Measurements from ENCODE around the gene TRPC4AP. TPM values are rescaled to one million over a fixed set of nuclear protein-coding genes. Genes with fewer than 3 reads are reported as not detected.

The TRPC4AP gene
- total RNA-seq, 1 donor from 2014 or later, result 52.2 TPM

- DNase-seq (ENCODE audit: low spot score in 2 of 2), result no peak
- no peak for FAIRE-seq
Measured at GRCh38 chr20:35018590-35019371, 73.8 kb downstream of the TRPC4AP start.

GRCh38 chr20:35017099-35017835, 75.3 kb downstream of the TRPC4AP start:
- DNase-seq (ENCODE audit: low spot score in 2 of 2), result no peak
- no peak for FAIRE-seq

GRCh38 chr20:35015863-35016193, 76.8 kb downstream of the TRPC4AP start:
- FAIRE-seq, result no peak
- DNase-seq (ENCODE audit: low spot score in 2 of 2), result no peak

GRCh38 chr20:35014537-35014936, 78.1 kb downstream of the TRPC4AP start:
- FAIRE-seq (no peak), DNase-seq (ENCODE audit: low spot score in 2 of 2) (no peak)

GRCh38 chr20:35013421-35014411, 78.9 kb downstream of the TRPC4AP start:
- DNase-seq (ENCODE audit: low spot score in 2 of 2) (no peak), FAIRE-seq (no peak)

GRCh38 chr20:35012227-35013069, 80.2 kb downstream of the TRPC4AP start:
- DNase-seq (ENCODE audit: low spot score in 2 of 2) (no peak), FAIRE-seq (no peak)

GRCh38 chr20:35011589-35012226, 80.9 kb downstream of the TRPC4AP start:
- no peak for FAIRE-seq
- no peak for DNase-seq (ENCODE audit: low spot score in 2 of 2)

GRCh38 chr20:35010405-35011192, 82.0 kb downstream of the TRPC4AP start:
- FAIRE-seq, result no peak
- DNase-seq (ENCODE audit: low spot score in 2 of 2), result no peak

- FAIRE-seq (no peak), DNase-seq (ENCODE audit: low spot score in 2 of 2) (no peak)
Measured at GRCh38 chr20:35009665-35010328, 82.8 kb downstream of the TRPC4AP start.

- peak in 1 of 2 donors; percentile 19 for DNase-seq (ENCODE audit: low spot score in 2 of 2)
- FAIRE-seq, result no peak
Measured at GRCh38 chr20:35008411-35009342, 83.9 kb downstream of the TRPC4AP start.

- no peak for FAIRE-seq
- DNase-seq (ENCODE audit: low spot score in 2 of 2), result peak in 1 of 2 donors; percentile 2
Measured at GRCh38 chr20:35007891-35008290, 84.7 kb downstream of the TRPC4AP start.

GRCh38 chr20:35007413-35007812, 85.2 kb downstream of the TRPC4AP start:
- DNase-seq (ENCODE audit: low spot score in 2 of 2), result peak in 1 of 2 donors; percentile 6
- no peak for FAIRE-seq

GRCh38 chr20:35006531-35006971, 86.1 kb downstream of the TRPC4AP start:
- FAIRE-seq (no peak), DNase-seq (ENCODE audit: low spot score in 2 of 2) (peak in 1 of 2 donors; percentile 10)

- FAIRE-seq, result no peak
Measured at GRCh38 chr20:35006009-35006408, 86.6 kb downstream of the TRPC4AP start.

GRCh38 chr20:35005463-35005961, 87.1 kb downstream of the TRPC4AP start:
- FAIRE-seq, result no peak
- DNase-seq (ENCODE audit: low spot score in 2 of 2), result no peak

More at GRCh38 chr20:35006009-35006408, 86.6 kb downstream of the TRPC4AP start:
- DNase-seq (ENCODE audit: low spot score in 2 of 2), result no peak

GRCh38 chr20:35004749-35005462, 87.7 kb downstream of the TRPC4AP start:
- DNase-seq (ENCODE audit: low spot score in 2 of 2) (no peak), FAIRE-seq (no peak)

All from frontal cortex (tissue), 4 donors.